Gastrocnemius medialis (tissue), 4 donors: ENCODE data around the gene CLK2.

Source experiments
- CTCF ChIP-seq, 5 experiments: fragments of 450-650 bp in 3 of 5; fragments of 200-600 bp in 2 of 5; sonication (generic) in 2 of 5; IDR thresholded peaks in 4 of 5; conservative IDR thresholded peaks in 1 of 5; 1 replicate in 4 of 5; 2 replicates in 1 of 5; pipeline ENCODE4 v1.5.1; 2016 to 2019; ENCODE audit warnings: antibody characterized with exemption in 5 of 5, mild to moderate bottlenecking in 3 of 5, moderate library complexity in 3 of 5
- POLR2A ChIP-seq, 2 donors: fragments of 450-650 bp; IDR thresholded peaks; one replicate each; pipeline ENCODE4 v1.6.1; 2017; ENCODE audit warnings: antibody characterized with exemption in 2 of 2, mild to moderate bottlenecking in 2 of 2, moderate library complexity in 2 of 2

- TF ChIP-seq CTCF (IDR thresholded peaks at IDR 0.05 in 4 of 5, conservative IDR thresholded peaks at IDR 0.05 in 1 of 5): no peak
- no peak for TF ChIP-seq POLR2A (IDR thresholded peaks at IDR 0.05)
Observed at GRCh38 chr1:155316922-155317321, 43.6 kb upstream of the CLK2 start.
